Measurements from ENCODE around the gene EIF4H.
"Not testable (repeated sequence)": the region's sequence is repeated elsewhere in the genome, so short reads cannot be mapped to it uniquely, and the experiment has no call there.

EIF4H gene

GRCh38 chr7:74173866-74174605 lies at the start of gene EIF4H:
TSS of gene EIF4H (plus strand) at chr7:74174356. CDS start at chr7:74174384, 28 bp downstream.
- DNase-seq: peak; percentile 94

GRCh38 chr7:74126220-74126880 lies 47.8 kb upstream of the EIF4H start:
- DNase-seq: no peak

GRCh38 chr7:74129887-74130286 lies 44.3 kb upstream of the EIF4H start:
- no peak for DNase-seq

- DNase-seq: no peak
Measured at GRCh38 chr7:74130518-74130917, 43.6 kb upstream of the EIF4H start.

- no peak for DNase-seq
Measured at GRCh38 chr7:74134117-74134620, 40.0 kb upstream of the EIF4H start.

- DNase-seq: no peak
Measured at GRCh38 chr7:74138334-74138867, 35.8 kb upstream of the EIF4H start.

GRCh38 chr7:74138945-74139843 lies 35.0 kb upstream of the EIF4H start:
- DNase-seq: no peak

GRCh38 chr7:74141705-74142104 lies 32.5 kb upstream of the EIF4H start:
- DNase-seq: no peak

- DNase-seq: no peak
Measured at GRCh38 chr7:74143383-74143782, 30.8 kb upstream of the EIF4H start.

GRCh38 chr7:74148491-74148890 lies 25.7 kb upstream of the EIF4H start:
- no peak for DNase-seq

- no peak for DNase-seq
Measured at GRCh38 chr7:74149071-74149470, 25.1 kb upstream of the EIF4H start.

- no peak for DNase-seq
Measured at GRCh38 chr7:74149603-74150002, 24.6 kb upstream of the EIF4H start.

- DNase-seq: no peak
Measured at GRCh38 chr7:74153736-74154135, 20.4 kb upstream of the EIF4H start.

- no peak for DNase-seq
Measured at GRCh38 chr7:74155810-74156395, 18.3 kb upstream of the EIF4H start.

GRCh38 chr7:74157605-74158004 lies 16.6 kb upstream of the EIF4H start:
- DNase-seq: no peak

- no peak for DNase-seq
Measured at GRCh38 chr7:74164985-74165456, 9.1 kb upstream of the EIF4H start.

GRCh38 chr7:74165867-74166593 lies 8.1 kb upstream of the EIF4H start:
- no peak for DNase-seq

- not testable (repeated sequence) for DNase-seq
Measured at GRCh38 chr7:74167324-74167723, 6.8 kb upstream of the EIF4H start.

GRCh38 chr7:74173074-74173473 lies 1.1 kb upstream of the EIF4H start:
- no peak for DNase-seq

GRCh38 chr7:74173491-74173865 lies 678 bp upstream of the EIF4H start:
- no peak for DNase-seq

GRCh38 chr7:74174606-74175082 lies 488 bp downstream of the EIF4H start:
- no peak for DNase-seq

- no peak for DNase-seq
Measured at GRCh38 chr7:74175340-74175739, 1.2 kb downstream of the EIF4H start.

Data from NCI-H1092 (cell line).